Osteocyte (in vitro differentiated cells): ENCODE results near the gene TRIP6. TPM values are rescaled to one million over a fixed set of nuclear protein-coding genes. Genes with fewer than 3 reads are reported as not detected.

ENCODE experiments used
- DNase-seq: peaks from one replicate; pipeline ENCODE4 v3.0.0; 2021; ENCODE audit warnings: mixed read lengths; ENCODE audit not compliant: unreplicated experiment; ENCODE audit errors: extremely low spot score
- H3K27ac Mint-ChIP-seq: one replicate; pipeline ENCODE4 v1.8.0; 2021; ENCODE audit warnings: mild to moderate bottlenecking, mixed read lengths; ENCODE audit not compliant: unreplicated experiment
- H3K27me3 Mint-ChIP-seq: one replicate; pipeline ENCODE4 v1.8.0; 2021; ENCODE audit warnings: mixed read lengths; ENCODE audit not compliant: unreplicated experiment
- H3K36me3 Mint-ChIP-seq: one replicate; pipeline ENCODE4 v1.8.0; 2021; ENCODE audit warnings: mixed read lengths; ENCODE audit not compliant: unreplicated experiment
- H3K4me1 Mint-ChIP-seq: one replicate; pipeline ENCODE4 v1.8.0; 2021; ENCODE audit warnings: mixed read lengths; ENCODE audit not compliant: unreplicated experiment
- H3K4me3 Mint-ChIP-seq: one replicate; pipeline ENCODE4 v1.8.0; 2021; ENCODE audit warnings: mild to moderate bottlenecking, moderate library complexity, mixed read lengths; ENCODE audit not compliant: unreplicated experiment
- H3K9me3 Mint-ChIP-seq: one replicate; pipeline ENCODE4 v1.8.0; 2021; ENCODE audit warnings: mixed read lengths; ENCODE audit not compliant: unreplicated experiment
- total RNA-seq: library from RNA; stranded (reverse); gene quantifications from 2 replicates; pipeline ENCODE4 v1.2.1, GENCODE V29; 2021
- TF ChIP-seq, protein P1 (sequence below): fragments of 200-600 bp; sonication (generic); IDR thresholded peaks from 2 replicates; pipeline ENCODE4 v1.5.0; 2021; ENCODE audit warnings: antibody characterized with exemption, mild to moderate bottlenecking, moderate library complexity

Gene TRIP6
- total RNA-seq, 1 donor from 2014 or later = 123 TPM

- Mint-ChIP-seq H3K4me1 (peaks cover 22% of the 10 kb centered on the region), H3K27ac (no peak overlapping the region), H3K27me3 (no peaks in the 10 kb centered on the region), H3K9me3 (no peaks in the 10 kb centered on the region), H3K36me3 (no peaks in the 10 kb centered on the region), H3K4me3 (no peak overlapping the region)
- DNase-seq = no peak
- TF ChIP-seq, protein P1, sequence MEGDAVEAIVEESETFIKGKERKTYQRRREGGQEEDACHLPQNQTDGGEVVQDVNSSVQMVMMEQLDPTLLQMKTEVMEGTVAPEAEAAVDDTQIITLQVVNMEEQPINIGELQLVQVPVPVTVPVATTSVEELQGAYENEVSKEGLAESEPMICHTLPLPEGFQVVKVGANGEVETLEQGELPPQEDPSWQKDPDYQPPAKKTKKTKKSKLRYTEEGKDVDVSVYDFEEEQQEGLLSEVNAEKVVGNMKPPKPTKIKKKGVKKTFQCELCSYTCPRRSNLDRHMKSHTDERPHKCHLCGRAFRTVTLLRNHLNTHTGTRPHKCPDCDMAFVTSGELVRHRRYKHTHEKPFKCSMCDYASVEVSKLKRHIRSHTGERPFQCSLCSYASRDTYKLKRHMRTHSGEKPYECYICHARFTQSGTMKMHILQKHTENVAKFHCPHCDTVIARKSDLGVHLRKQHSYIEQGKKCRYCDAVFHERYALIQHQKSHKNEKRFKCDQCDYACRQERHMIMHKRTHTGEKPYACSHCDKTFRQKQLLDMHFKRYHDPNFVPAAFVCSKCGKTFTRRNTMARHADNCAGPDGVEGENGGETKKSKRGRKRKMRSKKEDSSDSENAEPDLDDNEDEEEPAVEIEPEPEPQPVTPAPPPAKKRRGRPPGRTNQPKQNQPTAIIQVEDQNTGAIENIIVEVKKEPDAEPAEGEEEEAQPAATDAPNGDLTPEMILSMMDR = no peak
These were observed 34.9 kb upstream of the TRIP6 start for GRCh38 chr7:100832281-100832633.

- H3K27me3 Mint-ChIP-seq = no peaks in the 10 kb centered on the region
- TF ChIP-seq, protein P1 = no peak
- H3K4me3 Mint-ChIP-seq = no peak overlapping the region
- H3K4me1 Mint-ChIP-seq = peaks cover 16% of the 10 kb centered on the region
- H3K9me3 Mint-ChIP-seq = no peaks in the 10 kb centered on the region
- H3K36me3 Mint-ChIP-seq = no peaks in the 10 kb centered on the region
- peak overlapping the region; percentile 32 for H3K27ac Mint-ChIP-seq
- no peak for DNase-seq
These were observed 31.0 kb upstream of the TRIP6 start for GRCh38 chr7:100835903-100836811.

DNA sequence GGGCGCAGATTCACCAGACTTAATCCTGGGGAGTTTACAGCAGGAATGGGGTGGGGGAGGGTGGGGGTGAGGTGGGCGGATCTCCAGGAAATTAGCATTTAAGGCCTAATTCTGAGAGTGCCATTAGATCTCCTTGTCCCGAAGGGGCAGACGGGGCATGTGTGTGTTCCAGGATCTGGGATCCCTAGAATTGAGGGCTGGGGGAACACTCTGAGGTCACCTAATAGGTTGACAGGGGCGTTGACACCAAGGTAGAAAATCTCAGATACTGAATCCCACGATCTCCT is 30.4 kb upstream of the TRIP6 start:
- H3K27ac Mint-ChIP-seq = peak overlapping the region; percentile 93
- no peaks in the 10 kb centered on the region for H3K9me3 Mint-ChIP-seq
- peak overlapping the region; percentile 72 for H3K4me3 Mint-ChIP-seq
- H3K4me1 Mint-ChIP-seq = peaks cover 16% of the 10 kb centered on the region
- DNase-seq = no peak
- TF ChIP-seq, protein P1 = no peak
- H3K27me3 Mint-ChIP-seq = no peaks in the 10 kb centered on the region
- H3K36me3 Mint-ChIP-seq = no peaks in the 10 kb centered on the region

- Mint-ChIP-seq H3K27ac (peak overlapping the region; percentile 93), H3K4me3 (peak overlapping the region; percentile 72), H3K4me1 (peaks cover 16% of the 10 kb centered on the region), H3K9me3 (no peaks in the 10 kb centered on the region), H3K27me3 (no peaks in the 10 kb centered on the region), H3K36me3 (no peaks in the 10 kb centered on the region)
- peak; percentile 95 for DNase-seq
- TF ChIP-seq, protein P1 = no peak
These were observed 29.9 kb upstream of the TRIP6 start for GRCh38 chr7:100837099-100837836.

DNA sequence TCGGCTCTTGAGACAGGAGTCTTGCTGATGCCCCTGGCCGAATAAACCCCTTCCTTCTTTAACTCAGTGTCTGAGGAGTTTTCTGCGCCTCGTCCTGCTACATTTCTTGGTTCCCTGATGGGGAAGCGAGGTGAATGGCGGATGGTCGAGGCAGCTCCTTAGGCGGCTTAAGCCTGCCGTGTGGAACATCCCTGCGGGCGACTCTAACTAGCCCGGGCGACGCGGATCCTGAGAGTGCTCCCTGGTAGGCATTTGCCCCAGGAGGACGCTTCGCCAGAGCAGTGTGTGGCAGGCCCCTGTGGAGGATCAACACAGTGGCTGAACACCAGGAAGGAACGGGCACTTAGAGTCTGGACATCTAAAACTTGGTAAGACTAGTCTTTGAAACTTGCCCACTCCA is 27.8 kb upstream of the TRIP6 start:
- Mint-ChIP-seq H3K4me3 (no peak overlapping the region), H3K9me3 (no peaks in the 10 kb centered on the region)

More for the DNA sequence above, 27.8 kb upstream of the TRIP6 start:
- Mint-ChIP-seq H3K36me3 (no peaks in the 10 kb centered on the region), H3K27me3 (no peaks in the 10 kb centered on the region), H3K27ac (no peak overlapping the region), H3K4me1 (peaks cover 16% of the 10 kb centered on the region)
- TF ChIP-seq, protein P1 = no peak
- DNase-seq = no peak
